GM23338 (cell line): ENCODE data around the gene ST8SIA6. TPM values are rescaled to one million over a fixed set of nuclear protein-coding genes. Genes with fewer than 3 reads are reported as not detected.

ENCODE experiments used
- EZH2phosphoT487 ChIP-seq: fragments of 200-600 bp; sonication (generic); IDR thresholded peaks from one replicate; pipeline ENCODE4 v1.8.1; 2018; ENCODE audit warnings: antibody characterized with exemption; ENCODE audit not compliant: unreplicated experiment
- NANOG ChIP-seq: IDR thresholded peaks from 2 replicates; pipeline ENCODE4 v1.6.1; 2016; ENCODE audit warnings: antibody characterized with exemption, borderline replicate concordance
- POLR2AphosphoS5 ChIP-seq: IDR thresholded peaks from 2 replicates; pipeline ENCODE4 v1.6.1; 2016; ENCODE audit warnings: antibody characterized with exemption, low read depth
- STAT1 ChIP-seq: IDR thresholded peaks from one replicate; pipeline ENCODE4 v1.6.1; 2016; ENCODE audit warnings: antibody characterized with exemption; ENCODE audit not compliant: unreplicated experiment
- ZNF114 ChIP-seq: fragments of 250-450 bp; sonication (Bioruptor Pico); IDR thresholded peaks from 2 replicates; pipeline ENCODE4 v1.5.0; 2020; ENCODE audit warnings: mild to moderate bottlenecking, moderate library complexity
- ZNF331 ChIP-seq: fragments of 250-450 bp; sonication (Bioruptor Pico); IDR thresholded peaks from 2 replicates; pipeline ENCODE4 v1.5.0; 2020; ENCODE audit warnings: low read depth, mild to moderate bottlenecking, moderate library complexity
- polyA plus RNA-seq: library from polyadenylated mRNA; unstranded; fragments of >200 nt; fragmentation: Nextera tagmentation; extraction: Ambion mirVana; gene quantifications from 2 replicates; pipeline ENCODE4 v1.2.1, GENCODE V29; 2016
- total RNA-seq: library from RNA; depleted of rRNA; stranded (reverse); fragments of >200 nt; shearing (Covaris generic); gene quantifications from 2 replicates; pipeline ENCODE4 v1.2.3, GENCODE V29; 2014
- TF ChIP-seq, protein P1 (sequence below): fragments of 250-450 bp; sonication (Bioruptor Pico); IDR thresholded peaks from 2 replicates; pipeline ENCODE4 v1.5.0; 2020; ENCODE audit warnings: mild to moderate bottlenecking, moderate library complexity
- TF ChIP-seq, protein P2 (sequence below): IDR thresholded peaks from 2 replicates; pipeline ENCODE4 v1.6.1; 2016; ENCODE audit warnings: antibody characterized with exemption
- TF ChIP-seq, protein P3 (sequence below): IDR thresholded peaks from one replicate; pipeline ENCODE4 v1.6.1; 2018; ENCODE audit warnings: antibody characterized with exemption; ENCODE audit not compliant: unreplicated experiment

ST8SIA6 gene
- total and polyA plus RNA-seq, 2 experiments from 2014 or later = 1.6 to 2.3 TPM

DNA sequence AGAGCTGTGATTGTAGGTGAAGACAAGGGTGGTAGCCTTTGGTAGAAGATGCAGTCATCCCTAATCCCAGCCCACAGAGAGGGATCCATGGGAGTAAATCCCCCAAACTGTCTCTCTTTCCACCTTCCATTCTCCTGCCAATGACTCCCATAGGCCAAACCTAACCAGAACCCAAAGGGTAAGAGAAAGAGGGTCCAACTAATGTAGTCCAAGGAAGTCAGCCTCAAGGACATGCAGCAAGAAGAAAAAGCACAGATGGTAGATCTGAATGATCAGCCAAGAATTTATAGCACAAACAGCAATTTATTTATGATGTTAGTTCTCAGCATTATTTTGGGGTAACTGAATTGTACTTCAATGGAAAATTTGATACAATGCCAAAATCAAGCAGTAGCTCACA lies 87.7 kb downstream of the ST8SIA6 start (continued):
- TF ChIP-seq, protein P1, sequence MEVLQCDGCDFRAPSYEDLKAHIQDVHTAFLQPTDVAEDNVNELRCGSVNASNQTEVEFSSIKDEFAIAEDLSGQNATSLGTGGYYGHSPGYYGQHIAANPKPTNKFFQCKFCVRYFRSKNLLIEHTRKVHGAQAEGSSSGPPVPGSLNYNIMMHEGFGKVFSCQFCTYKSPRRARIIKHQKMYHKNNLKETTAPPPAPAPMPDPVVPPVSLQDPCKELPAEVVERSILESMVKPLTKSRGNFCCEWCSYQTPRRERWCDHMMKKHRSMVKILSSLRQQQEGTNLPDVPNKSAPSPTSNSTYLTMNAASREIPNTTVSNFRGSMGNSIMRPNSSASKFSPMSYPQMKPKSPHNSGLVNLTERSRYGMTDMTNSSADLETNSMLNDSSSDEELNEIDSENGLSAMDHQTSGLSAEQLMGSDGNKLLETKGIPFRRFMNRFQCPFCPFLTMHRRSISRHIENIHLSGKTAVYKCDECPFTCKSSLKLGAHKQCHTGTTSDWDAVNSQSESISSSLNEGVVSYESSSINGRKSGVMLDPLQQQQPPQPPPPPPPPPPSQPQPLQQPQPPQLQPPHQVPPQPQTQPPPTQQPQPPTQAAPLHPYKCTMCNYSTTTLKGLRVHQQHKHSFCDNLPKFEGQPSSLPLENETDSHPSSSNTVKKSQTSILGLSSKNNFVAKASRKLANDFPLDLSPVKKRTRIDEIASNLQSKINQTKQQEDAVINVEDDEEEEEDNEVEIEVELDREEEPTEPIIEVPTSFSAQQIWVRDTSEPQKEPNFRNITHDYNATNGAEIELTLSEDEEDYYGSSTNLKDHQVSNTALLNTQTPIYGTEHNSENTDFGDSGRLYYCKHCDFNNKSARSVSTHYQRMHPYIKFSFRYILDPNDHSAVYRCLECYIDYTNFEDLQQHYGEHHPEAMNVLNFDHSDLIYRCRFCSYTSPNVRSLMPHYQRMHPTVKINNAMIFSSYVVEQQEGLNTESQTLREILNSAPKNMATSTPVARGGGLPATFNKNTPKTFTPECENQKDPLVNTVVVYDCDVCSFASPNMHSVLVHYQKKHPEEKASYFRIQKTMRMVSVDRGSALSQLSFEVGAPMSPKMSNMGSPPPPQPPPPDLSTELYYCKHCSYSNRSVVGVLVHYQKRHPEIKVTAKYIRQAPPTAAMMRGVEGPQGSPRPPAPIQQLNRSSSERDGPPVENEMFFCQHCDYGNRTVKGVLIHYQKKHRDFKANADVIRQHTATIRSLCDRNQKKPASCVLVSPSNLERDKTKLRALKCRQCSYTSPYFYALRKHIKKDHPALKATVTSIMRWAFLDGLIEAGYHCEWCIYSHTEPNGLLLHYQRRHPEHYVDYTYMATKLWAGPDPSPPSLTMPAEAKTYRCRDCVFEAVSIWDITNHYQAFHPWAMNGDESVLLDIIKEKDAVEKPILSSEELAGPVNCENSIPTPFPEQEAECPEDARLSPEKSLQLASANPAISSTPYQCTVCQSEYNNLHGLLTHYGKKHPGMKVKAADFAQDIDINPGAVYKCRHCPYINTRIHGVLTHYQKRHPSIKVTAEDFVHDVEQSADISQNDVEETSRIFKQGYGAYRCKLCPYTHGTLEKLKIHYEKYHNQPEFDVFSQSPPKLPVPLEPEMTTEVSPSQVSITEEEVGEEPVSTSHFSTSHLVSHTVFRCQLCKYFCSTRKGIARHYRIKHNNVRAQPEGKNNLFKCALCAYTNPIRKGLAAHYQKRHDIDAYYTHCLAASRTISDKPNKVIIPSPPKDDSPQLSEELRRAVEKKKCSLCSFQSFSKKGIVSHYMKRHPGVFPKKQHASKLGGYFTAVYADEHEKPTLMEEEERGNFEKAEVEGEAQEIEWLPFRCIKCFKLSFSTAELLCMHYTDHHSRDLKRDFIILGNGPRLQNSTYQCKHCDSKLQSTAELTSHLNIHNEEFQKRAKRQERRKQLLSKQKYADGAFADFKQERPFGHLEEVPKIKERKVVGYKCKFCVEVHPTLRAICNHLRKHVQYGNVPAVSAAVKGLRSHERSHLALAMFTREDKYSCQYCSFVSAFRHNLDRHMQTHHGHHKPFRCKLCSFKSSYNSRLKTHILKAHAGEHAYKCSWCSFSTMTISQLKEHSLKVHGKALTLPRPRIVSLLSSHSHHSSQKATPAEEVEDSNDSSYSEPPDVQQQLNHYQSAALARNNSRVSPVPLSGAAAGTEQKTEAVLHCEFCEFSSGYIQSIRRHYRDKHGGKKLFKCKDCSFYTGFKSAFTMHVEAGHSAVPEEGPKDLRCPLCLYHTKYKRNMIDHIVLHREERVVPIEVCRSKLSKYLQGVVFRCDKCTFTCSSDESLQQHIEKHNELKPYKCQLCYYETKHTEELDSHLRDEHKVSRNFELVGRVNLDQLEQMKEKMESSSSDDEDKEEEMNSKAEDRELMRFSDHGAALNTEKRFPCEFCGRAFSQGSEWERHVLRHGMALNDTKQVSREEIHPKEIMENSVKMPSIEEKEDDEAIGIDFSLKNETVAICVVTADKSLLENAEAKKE = no peak
- no peak for TF ChIP-seq ZNF331 (CRISPR knock-in tag)
- TF ChIP-seq POLR2AphosphoS5 = no peak
- TF ChIP-seq, protein P2, sequence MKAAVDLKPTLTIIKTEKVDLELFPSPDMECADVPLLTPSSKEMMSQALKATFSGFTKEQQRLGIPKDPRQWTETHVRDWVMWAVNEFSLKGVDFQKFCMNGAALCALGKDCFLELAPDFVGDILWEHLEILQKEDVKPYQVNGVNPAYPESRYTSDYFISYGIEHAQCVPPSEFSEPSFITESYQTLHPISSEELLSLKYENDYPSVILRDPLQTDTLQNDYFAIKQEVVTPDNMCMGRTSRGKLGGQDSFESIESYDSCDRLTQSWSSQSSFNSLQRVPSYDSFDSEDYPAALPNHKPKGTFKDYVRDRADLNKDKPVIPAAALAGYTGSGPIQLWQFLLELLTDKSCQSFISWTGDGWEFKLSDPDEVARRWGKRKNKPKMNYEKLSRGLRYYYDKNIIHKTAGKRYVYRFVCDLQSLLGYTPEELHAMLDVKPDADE = no peak
- TF ChIP-seq ZNF114 (CRISPR knock-in tag) = no peak
- TF ChIP-seq, protein P3, sequence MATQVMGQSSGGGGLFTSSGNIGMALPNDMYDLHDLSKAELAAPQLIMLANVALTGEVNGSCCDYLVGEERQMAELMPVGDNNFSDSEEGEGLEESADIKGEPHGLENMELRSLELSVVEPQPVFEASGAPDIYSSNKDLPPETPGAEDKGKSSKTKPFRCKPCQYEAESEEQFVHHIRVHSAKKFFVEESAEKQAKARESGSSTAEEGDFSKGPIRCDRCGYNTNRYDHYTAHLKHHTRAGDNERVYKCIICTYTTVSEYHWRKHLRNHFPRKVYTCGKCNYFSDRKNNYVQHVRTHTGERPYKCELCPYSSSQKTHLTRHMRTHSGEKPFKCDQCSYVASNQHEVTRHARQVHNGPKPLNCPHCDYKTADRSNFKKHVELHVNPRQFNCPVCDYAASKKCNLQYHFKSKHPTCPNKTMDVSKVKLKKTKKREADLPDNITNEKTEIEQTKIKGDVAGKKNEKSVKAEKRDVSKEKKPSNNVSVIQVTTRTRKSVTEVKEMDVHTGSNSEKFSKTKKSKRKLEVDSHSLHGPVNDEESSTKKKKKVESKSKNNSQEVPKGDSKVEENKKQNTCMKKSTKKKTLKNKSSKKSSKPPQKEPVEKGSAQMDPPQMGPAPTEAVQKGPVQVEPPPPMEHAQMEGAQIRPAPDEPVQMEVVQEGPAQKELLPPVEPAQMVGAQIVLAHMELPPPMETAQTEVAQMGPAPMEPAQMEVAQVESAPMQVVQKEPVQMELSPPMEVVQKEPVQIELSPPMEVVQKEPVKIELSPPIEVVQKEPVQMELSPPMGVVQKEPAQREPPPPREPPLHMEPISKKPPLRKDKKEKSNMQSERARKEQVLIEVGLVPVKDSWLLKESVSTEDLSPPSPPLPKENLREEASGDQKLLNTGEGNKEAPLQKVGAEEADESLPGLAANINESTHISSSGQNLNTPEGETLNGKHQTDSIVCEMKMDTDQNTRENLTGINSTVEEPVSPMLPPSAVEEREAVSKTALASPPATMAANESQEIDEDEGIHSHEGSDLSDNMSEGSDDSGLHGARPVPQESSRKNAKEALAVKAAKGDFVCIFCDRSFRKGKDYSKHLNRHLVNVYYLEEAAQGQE = no peak
- TF ChIP-seq EZH2phosphoT487 = no peak
- no peak for TF ChIP-seq NANOG
- TF ChIP-seq STAT1 = no peak
